Mucosa of descending colon (tissue), 3 donors: ENCODE measurements around the gene ARSD. TPM values are rescaled to one million over a fixed set of nuclear protein-coding genes. Genes with fewer than 3 reads are reported as not detected.
A peak's percentile ranks its signal among the peaks of the same experiment; 100 is the strongest.
"Not testable (repeated sequence)": the region's sequence is repeated elsewhere in the genome, so short reads cannot be mapped to it uniquely, and the experiment has no call there.

ENCODE experiments used
- ATAC-seq: fragments of 200-7000 bp; cut with Tn5 transposase; one replicate; pipeline ENCODE4 v1.9.1; 2020; ENCODE audit warnings: mild to moderate bottlenecking, moderate library complexity
- DNase-seq, 3 donors: peaks; one replicate each; pipeline ENCODE4 v3.0.0-alpha.2; 2020
- H3K36me3 ChIP-seq: fragments of 200-600 bp; one replicate; pipeline ENCODE4 v1.8.0; 2021; ENCODE audit warnings: low read depth, mild to moderate bottlenecking
- H3K4me1 ChIP-seq: fragments of 200-600 bp; one replicate; pipeline ENCODE4 v1.8.0; 2021; ENCODE audit warnings: low read depth, mild to moderate bottlenecking
- H3K4me3 ChIP-seq: fragments of 200-600 bp; one replicate; pipeline ENCODE4 v1.8.0; 2021; ENCODE audit warnings: mild to moderate bottlenecking
- H3K9me3 ChIP-seq: fragments of 200-600 bp; one replicate; pipeline ENCODE4 v1.8.0; 2021; ENCODE audit warnings: mild to moderate bottlenecking
- intact Hi-C, 2 donors: fragments of 100-400 bp; cut with DNase I in 1 of 2; cut with micrococcal nuclease in 1 of 2; formaldehyde crosslinking; loops; one replicate each; pipeline versions ENCODE4 v1.11.0 to v1.11.1; 2022; cut with DNase I, micrococcal nuclease
- total RNA-seq, 3 donors: library from RNA; stranded (reverse); fragmentation: NEBNext Ultra II Directional in 2 of 3; extraction: Animal tissue kit (Norgen Biotek cat#: 25700) in 2 of 3; gene quantifications; one replicate each; pipeline versions ENCODE4 v1.2.1 to v1.2.4, GENCODE V29; 2021 to 2023
- TF ChIP-seq, protein P1 (sequence below): fragments of 200-600 bp; IDR thresholded peaks from one replicate; pipeline ENCODE4 v1.8.0; 2022; ENCODE audit warnings: antibody characterized with exemption, mild to moderate bottlenecking
- donor health status: DM: no; HTN: no; CAD: no; lungs with moderate emphysema.
- donor health status: DM: no; HTN: no; CAD: no.
- donor health status: DM: no; HTN: yes; CAD: no.

ARSD gene
- total RNA-seq, 3 donors from 2014 or later, result 26.2 to 70.9 (median 67.2) TPM

DNA sequence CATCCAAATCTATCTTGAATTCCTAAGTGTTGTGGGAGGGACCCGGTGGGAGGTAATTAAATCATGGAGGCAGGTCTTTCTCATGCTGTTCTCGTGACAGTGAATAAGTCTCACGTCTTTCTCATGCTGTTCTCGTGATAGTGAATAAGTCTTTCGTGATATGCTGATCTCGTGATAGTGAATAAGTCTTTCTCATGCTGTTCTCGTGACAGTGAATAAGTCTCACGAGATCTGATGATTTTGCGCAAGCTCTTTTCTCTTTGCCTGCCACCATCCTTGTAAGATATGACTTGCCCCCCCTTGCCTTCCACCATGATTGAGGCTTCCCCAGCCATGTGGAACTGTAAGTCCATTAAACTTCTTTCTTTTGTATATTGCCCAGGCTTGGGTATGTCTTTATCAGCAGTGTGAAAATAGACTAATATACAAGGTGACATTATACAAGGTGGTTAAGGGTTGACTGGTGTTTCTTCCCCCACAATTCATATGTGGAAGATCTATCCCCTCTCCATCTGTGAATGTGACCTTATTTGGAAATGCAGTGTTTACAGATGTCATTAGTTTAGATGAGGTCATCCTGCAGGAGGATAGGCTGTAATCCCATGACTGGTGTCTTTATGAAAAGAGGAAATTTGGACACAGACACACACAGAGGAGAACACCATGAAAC, 27.6 kb downstream of the ARSD start:
- intact Hi-C loops, result no loop called here
- Histone ChIP-seq H3K4me3 (no peak overlapping the region), H3K4me1 (no peaks in the 10 kb centered on the region), H3K9me3 (no peaks in the 10 kb centered on the region), H3K36me3 (no peaks in the 10 kb centered on the region)
- TF ChIP-seq, protein P1, sequence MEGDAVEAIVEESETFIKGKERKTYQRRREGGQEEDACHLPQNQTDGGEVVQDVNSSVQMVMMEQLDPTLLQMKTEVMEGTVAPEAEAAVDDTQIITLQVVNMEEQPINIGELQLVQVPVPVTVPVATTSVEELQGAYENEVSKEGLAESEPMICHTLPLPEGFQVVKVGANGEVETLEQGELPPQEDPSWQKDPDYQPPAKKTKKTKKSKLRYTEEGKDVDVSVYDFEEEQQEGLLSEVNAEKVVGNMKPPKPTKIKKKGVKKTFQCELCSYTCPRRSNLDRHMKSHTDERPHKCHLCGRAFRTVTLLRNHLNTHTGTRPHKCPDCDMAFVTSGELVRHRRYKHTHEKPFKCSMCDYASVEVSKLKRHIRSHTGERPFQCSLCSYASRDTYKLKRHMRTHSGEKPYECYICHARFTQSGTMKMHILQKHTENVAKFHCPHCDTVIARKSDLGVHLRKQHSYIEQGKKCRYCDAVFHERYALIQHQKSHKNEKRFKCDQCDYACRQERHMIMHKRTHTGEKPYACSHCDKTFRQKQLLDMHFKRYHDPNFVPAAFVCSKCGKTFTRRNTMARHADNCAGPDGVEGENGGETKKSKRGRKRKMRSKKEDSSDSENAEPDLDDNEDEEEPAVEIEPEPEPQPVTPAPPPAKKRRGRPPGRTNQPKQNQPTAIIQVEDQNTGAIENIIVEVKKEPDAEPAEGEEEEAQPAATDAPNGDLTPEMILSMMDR, result no peak
- ATAC-seq (no peak), DNase-seq (no peak)

GRCh38 chrX:2898846-2899512, 30.2 kb downstream of the ARSD start:
- H3K36me3 ChIP-seq, result no peaks in the 10 kb centered on the region
- DNase-seq (peak in 1 of 3 donors; percentile 63), ATAC-seq (peak; percentile 35)
- H3K9me3 ChIP-seq, result no peaks in the 10 kb centered on the region
- H3K4me3 ChIP-seq, result no peak overlapping the region
- TF ChIP-seq, protein P1, result no peak
- intact Hi-C loops, result no loop called here
- no peaks in the 10 kb centered on the region for H3K4me1 ChIP-seq

DNA sequence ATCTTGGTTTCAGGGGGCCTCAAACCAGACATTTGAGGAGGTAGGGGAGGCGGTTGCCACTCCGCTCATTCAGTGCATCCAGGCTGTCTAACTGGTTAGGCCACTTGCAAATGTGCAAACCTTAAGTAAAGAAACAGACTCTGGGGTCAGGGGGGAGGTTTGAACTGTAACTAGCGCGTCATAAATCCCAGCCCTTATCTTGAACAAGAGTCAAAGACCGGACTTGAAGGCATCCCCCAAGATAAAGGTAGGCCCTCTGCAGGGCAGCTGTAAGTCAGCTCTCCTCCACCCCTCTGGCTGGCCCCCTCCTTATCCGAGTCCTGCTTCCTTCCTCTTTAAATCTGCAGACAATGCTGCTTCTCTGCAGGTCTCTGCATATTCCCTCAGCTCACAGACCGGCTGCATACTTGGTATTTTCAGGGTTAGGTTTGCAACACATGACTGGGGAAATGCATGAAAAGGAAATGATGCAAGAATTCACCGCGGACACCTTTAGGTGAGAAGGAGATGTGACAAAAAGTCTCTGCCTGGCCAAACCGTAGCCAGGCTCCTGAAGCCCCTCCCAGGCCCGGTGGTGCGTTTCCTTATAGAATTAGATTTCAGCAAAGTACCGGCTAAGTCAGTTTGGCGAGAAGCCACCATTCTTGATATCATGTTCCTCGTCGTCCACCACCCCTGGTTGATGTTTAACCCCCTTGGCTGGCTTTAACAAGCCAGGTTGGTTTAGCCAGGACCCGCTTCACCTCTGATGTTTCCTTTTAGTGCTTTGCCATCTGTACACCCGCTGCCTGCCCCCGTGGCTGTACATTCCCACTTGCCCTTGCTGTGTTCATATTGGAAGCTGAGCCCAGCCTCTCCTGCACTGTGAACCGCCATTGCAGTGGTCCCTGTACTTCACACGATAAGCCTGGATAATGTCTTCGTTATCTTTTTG, 31.2 kb downstream of the ARSD start:
- H3K9me3 ChIP-seq, H3K36me3 ChIP-seq, H3K4me3 ChIP-seq, H3K4me1 ChIP-seq, intact Hi-C loops: not testable (repeated sequence)
- peak; percentile 68 to 88 (median 85) for DNase-seq
- peak; percentile 85 for ATAC-seq

- no peaks in the 10 kb centered on the region for H3K9me3 ChIP-seq
- ATAC-seq, result peak; percentile 2
- peak in 1 of 3 donors; percentile 19 for DNase-seq
- intact Hi-C loops, result no loop called here
- no peak overlapping the region for H3K4me3 ChIP-seq
- no peaks in the 10 kb centered on the region for H3K4me1 ChIP-seq
- TF ChIP-seq, protein P1, result no peak
- no peaks in the 10 kb centered on the region for H3K36me3 ChIP-seq
Observed at GRCh38 chrX:2897311-2897689, 31.8 kb downstream of the ARSD start.

GRCh38 chrX:2894885-2895292, 34.2 kb downstream of the ARSD start:
- DNase-seq (peak in 1 of 3 donors; percentile 55), ATAC-seq (peak; percentile 28)
- TF ChIP-seq, protein P1, result no peak
- no peaks in the 10 kb centered on the region for H3K4me1 ChIP-seq
- intact Hi-C loops, result no loop called here
- H3K36me3 ChIP-seq, result no peaks in the 10 kb centered on the region
- H3K4me3 ChIP-seq, result no peak overlapping the region
- H3K9me3 ChIP-seq, result no peaks in the 10 kb centered on the region

DNA sequence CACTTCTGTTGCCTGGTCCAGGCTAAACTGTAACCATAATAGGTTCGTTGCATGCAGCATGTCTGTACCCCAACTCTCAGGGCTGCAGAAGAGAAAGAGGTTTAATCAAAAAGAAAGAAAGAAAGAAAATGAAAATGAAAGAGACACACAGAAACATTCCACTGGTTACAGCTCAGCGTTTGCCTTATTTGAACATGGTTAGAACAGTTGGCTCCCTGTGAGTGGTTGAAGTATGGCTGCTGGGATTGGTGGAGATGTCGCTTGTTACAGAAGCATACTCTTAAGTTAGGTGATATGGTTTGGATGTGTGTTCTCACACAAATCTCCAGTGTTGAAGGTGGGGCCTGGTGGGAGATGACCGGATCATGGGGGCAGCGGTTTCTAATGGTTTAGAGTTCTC, 36.3 kb downstream of the ARSD start:
- TF ChIP-seq, protein P1, result no peak
- Histone ChIP-seq H3K36me3 (no peaks in the 10 kb centered on the region), H3K4me1 (no peaks in the 10 kb centered on the region), H3K9me3 (no peaks in the 10 kb centered on the region), H3K4me3 (no peak overlapping the region)
- no peak for DNase-seq
- intact Hi-C loops, result no loop called here
- ATAC-seq, result no peak

- H3K4me3 ChIP-seq, H3K4me1 ChIP-seq, intact Hi-C loops, DNase-seq, H3K9me3 ChIP-seq, H3K36me3 ChIP-seq: not testable (repeated sequence)
- ATAC-seq, result peak; percentile 29
Observed at GRCh38 chrX:2890536-2891460, 38.3 kb downstream of the ARSD start.
